DOHH2 (cell line): Measurements from ENCODE around the gene CNDP1.

Experiments
- CTCF ChIP-seq: fragments of 200-600 bp; sonication (generic); IDR thresholded peaks from one replicate; pipeline ENCODE4 v1.5.1; 2014; ENCODE audit warnings: antibody characterized with exemption, mild to moderate bottlenecking, low read depth, low read length; ENCODE audit not compliant: poor library complexity, severe bottlenecking
- EZH2phosphoT487 ChIP-seq: fragments of 200-600 bp; sonication (generic); IDR thresholded peaks from 2 replicates; pipeline ENCODE4 v1.6.1; 2017; ENCODE audit warnings: borderline replicate concordance, mild to moderate bottlenecking, antibody characterized with exemption, low read length, moderate library complexity, mixed read lengths

GRCh38 chr18:74587441-74587840 is 53.1 kb downstream of the CNDP1 start:
- TF ChIP-seq EZH2phosphoT487 = no peak
- TF ChIP-seq CTCF = no peak
